ENCODE results near the gene SLC33A1. TPM values are rescaled to one million over a fixed set of nuclear protein-coding genes. Genes with fewer than 3 reads are reported as not detected.
A peak's percentile ranks its signal among the peaks of the same experiment; 100 is the strongest.

The SLC33A1 gene
- total RNA-seq, 1 experiment from 2014 or later, result 24.9 TPM

DNA sequence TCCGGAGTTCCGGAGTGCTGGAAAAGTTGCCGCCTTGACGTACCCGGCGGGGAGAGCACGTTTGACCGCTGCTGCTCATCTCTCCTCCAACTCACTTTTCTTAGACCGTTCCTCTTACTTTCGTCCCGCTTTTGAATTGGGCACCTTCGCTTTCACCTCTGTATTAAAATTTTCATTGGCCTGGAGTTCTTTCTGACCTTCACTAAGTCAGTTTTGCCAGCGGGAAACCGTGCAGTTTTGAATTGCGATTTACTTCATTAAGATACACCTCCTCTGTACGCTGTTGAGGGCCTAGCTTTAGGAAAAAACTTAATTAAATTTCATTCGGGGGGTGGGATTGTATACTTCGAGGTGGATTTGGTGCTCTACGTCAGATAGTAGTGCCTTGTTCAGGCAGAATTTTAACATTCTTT lies 17.5 kb upstream of the SLC33A1 start (continued):
- TF ChIP-seq ZNF532 (CRISPR knock-in tag; IDR thresholded peaks at IDR 0.05; ENCODE audit: borderline replicate concordance), result no peak
- TF ChIP-seq TEAD4 (CRISPR knock-in tag; IDR thresholded peaks at IDR 0.05), result no peak
- TF ChIP-seq IRF1 (CRISPR knock-in tag; IDR thresholded peaks at IDR 0.05), result no peak
- TF ChIP-seq FOXP1 (CRISPR knock-in tag; IDR thresholded peaks at IDR 0.05; ENCODE audit: borderline replicate concordance), result no peak
- no peak for TF ChIP-seq SMAD3 (CRISPR knock-in tag; IDR thresholded peaks at IDR 0.05; ENCODE audit: borderline replicate concordance)
- no peak for TF ChIP-seq NFE2L1 (CRISPR knock-in tag; IDR thresholded peaks at IDR 0.05)
- no peak for TF ChIP-seq ZNF219 (CRISPR knock-in tag; IDR thresholded peaks at IDR 0.05; ENCODE audit: borderline replicate concordance)
- no peak for TF ChIP-seq ZNF423 (CRISPR knock-in tag; IDR thresholded peaks at IDR 0.05)
- no peak for TF ChIP-seq CDX4 (CRISPR knock-in tag; IDR thresholded peaks at IDR 0.05; ENCODE audit: borderline replicate concordance)
- no peak for TF ChIP-seq NFATC4 (CRISPR knock-in tag; IDR thresholded peaks at IDR 0.05)

- peak overlapping the region; percentile 96 for H3K4me3 Mint-ChIP-seq
- H3K36me3 Mint-ChIP-seq, result no peaks in the 10 kb centered on the region
- ChIA-PET POLR2A (interaction anchor here (0.8 to 1.5 kb wide), 3 partner anchors 8 to 125 kb away, joined by 3 to 6 read pairs (median 5); partner anchors contain the start of gene C3orf33), CTCF (interaction anchor here (0.8 to 3.5 kb wide), 3 partner anchors 18 to 133 kb away, joined by 4 to 44 read pairs (median 9); partner anchors contain the start of gene C3orf33)
- peak; percentile 1 for ATAC-seq
- no peaks in the 10 kb centered on the region for H3K27me3 Mint-ChIP-seq (ENCODE audit: low read depth)
- peaks cover 40% of the 10 kb centered on the region for H3K4me1 Mint-ChIP-seq
- H3K9me3 Mint-ChIP-seq, result no peaks in the 10 kb centered on the region
- peak overlapping the region; percentile 93; the same call in 1 of the 2 replicates for H3K27ac Mint-ChIP-seq
- peak; percentile 60 for DNase-seq (ENCODE audit: low spot score)
- TF ChIP-seq TEAD4 (CRISPR knock-in tag; IDR thresholded peaks at IDR 0.05) (no peak), TP53 (CRISPR knock-in tag; IDR thresholded peaks at IDR 0.05) (no peak), NFYB (CRISPR knock-in tag; conservative IDR thresholded peaks at IDR 0.05; ENCODE audit: low read depth) (no peak), SOX15 (CRISPR knock-in tag; IDR thresholded peaks at IDR 0.05) (no peak), SP1 (CRISPR knock-in tag; conservative IDR thresholded peaks at IDR 0.05) (peak; percentile 22; the same call in 1 of the 2 replicates), FOXP1 (CRISPR knock-in tag; IDR thresholded peaks at IDR 0.05; ENCODE audit: borderline replicate concordance) (peak; percentile 14; the same call in 1 of the 2 replicates), HMGXB4 (CRISPR knock-in tag; IDR thresholded peaks at IDR 0.05) (0 out of 2 replicates have a peak, but pooled peaks have one; percentile 6), MYBL2 (CRISPR knock-in tag; IDR thresholded peaks at IDR 0.05) (peak; percentile 74; the same call in 1 of the 2 replicates), OVOL2 (CRISPR knock-in tag; IDR thresholded peaks at IDR 0.05; ENCODE audit: borderline replicate concordance) (no peak), IRF2 (CRISPR knock-in tag; IDR thresholded peaks at IDR 0.05; ENCODE audit: borderline replicate concordance, low read depth) (no peak)
- TF ChIP-seq, protein P1, sequence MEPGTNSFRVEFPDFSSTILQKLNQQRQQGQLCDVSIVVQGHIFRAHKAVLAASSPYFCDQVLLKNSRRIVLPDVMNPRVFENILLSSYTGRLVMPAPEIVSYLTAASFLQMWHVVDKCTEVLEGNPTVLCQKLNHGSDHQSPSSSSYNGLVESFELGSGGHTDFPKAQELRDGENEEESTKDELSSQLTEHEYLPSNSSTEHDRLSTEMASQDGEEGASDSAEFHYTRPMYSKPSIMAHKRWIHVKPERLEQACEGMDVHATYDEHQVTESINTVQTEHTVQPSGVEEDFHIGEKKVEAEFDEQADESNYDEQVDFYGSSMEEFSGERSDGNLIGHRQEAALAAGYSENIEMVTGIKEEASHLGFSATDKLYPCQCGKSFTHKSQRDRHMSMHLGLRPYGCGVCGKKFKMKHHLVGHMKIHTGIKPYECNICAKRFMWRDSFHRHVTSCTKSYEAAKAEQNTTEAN (CRISPR knock-in tag; IDR thresholded peaks at IDR 0.05), result no peak
- TF ChIP-seq, protein P2, sequence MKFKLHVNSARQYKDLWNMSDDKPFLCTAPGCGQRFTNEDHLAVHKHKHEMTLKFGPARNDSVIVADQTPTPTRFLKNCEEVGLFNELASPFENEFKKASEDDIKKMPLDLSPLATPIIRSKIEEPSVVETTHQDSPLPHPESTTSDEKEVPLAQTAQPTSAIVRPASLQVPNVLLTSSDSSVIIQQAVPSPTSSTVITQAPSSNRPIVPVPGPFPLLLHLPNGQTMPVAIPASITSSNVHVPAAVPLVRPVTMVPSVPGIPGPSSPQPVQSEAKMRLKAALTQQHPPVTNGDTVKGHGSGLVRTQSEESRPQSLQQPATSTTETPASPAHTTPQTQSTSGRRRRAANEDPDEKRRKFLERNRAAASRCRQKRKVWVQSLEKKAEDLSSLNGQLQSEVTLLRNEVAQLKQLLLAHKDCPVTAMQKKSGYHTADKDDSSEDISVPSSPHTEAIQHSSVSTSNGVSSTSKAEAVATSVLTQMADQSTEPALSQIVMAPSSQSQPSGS (CRISPR knock-in tag; IDR thresholded peaks at IDR 0.05; ENCODE audit: borderline replicate concordance, low read depth), result no peak
- TF ChIP-seq, protein P3, sequence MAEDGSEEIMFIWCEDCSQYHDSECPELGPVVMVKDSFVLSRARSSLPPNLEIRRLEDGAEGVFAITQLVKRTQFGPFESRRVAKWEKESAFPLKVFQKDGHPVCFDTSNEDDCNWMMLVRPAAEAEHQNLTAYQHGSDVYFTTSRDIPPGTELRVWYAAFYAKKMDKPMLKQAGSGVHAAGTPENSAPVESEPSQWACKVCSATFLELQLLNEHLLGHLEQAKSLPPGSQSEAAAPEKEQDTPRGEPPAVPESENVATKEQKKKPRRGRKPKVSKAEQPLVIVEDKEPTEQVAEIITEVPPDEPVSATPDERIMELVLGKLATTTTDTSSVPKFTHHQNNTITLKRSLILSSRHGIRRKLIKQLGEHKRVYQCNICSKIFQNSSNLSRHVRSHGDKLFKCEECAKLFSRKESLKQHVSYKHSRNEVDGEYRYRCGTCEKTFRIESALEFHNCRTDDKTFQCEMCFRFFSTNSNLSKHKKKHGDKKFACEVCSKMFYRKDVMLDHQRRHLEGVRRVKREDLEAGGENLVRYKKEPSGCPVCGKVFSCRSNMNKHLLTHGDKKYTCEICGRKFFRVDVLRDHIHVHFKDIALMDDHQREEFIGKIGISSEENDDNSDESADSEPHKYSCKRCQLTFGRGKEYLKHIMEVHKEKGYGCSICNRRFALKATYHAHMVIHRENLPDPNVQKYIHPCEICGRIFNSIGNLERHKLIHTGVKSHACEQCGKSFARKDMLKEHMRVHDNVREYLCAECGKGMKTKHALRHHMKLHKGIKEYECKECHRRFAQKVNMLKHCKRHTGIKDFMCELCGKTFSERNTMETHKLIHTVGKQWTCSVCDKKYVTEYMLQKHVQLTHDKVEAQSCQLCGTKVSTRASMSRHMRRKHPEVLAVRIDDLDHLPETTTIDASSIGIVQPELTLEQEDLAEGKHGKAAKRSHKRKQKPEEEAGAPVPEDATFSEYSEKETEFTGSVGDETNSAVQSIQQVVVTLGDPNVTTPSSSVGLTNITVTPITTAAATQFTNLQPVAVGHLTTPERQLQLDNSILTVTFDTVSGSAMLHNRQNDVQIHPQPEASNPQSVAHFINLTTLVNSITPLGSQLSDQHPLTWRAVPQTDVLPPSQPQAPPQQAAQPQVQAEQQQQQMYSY (CRISPR knock-in tag; IDR thresholded peaks at IDR 0.05), result no peak; the same call in 1 of the 2 replicates
Observed at GRCh38 chr3:155870945-155871745, 16.9 kb upstream of the SLC33A1 start.

Measured in WTC11 (cell line).